ENCODE results near the gene PACSIN2. TPM values are rescaled to one million over a fixed set of nuclear protein-coding genes. Genes with fewer than 3 reads are reported as not detected.
A peak's percentile ranks its signal among the peaks of the same experiment; 100 is the strongest.

Gene PACSIN2
- total and polyA plus RNA-seq, 5 experiments from 2014 or later = 21.9 to 44.9 (median 27.8) TPM

DNA sequence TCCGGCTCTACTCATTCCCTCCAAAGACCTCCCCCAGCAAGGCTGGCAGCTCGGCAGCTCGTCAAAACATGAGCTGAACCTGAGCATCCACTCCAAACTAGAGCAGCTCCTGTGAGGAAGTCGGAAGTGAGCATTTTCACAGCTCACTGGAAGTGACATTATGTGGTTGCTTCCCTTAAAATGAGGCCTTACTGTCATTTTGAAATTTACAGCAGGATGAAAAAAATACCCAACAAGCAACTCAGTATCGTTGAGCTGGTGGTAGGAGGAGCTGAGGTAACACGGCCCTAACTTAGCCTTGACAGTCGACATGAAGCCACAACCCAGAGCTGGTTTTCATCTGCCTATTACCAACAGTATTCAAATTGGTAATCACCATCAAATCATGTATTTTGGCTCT, 119.9 kb downstream of the PACSIN2 start:
- Mint-ChIP-seq H3K4me3 (peak overlapping the region in 6 of 10 donors; percentile 12 to 41 (median 18)), H3K9me3 (no peaks in the 10 kb centered on the region), H3K36me3 (peaks cover 0 to 12% (median 3%) of the 10 kb centered on the region in 3 donors), H3K4me1 (peaks cover 19 to 62% (median 50%) of the 10 kb centered on the region in 4 donors), H3K27ac (peak overlapping the region; percentile 44 to 88 (median 77)), H3K27me3 (no peaks in the 10 kb centered on the region)
- POLR2A ChIA-PET = no interaction called here
- peak; percentile 58 to 74 for ATAC-seq
- DNase-seq = peak in 3 of 10 donors; percentile 15 to 24 (median 20)

- POLR2A ChIA-PET = interaction anchor here (0.6 kb wide), 1 partner anchor 27 kb away, joined by 7 read pairs; no protein-coding TSS in a partner anchor
- H3K4me1 Mint-ChIP-seq = peaks cover 18 to 74% (median 45%) of the 10 kb centered on the region in 4 donors
- peaks cover 3 to 25% (median 4%) of the 10 kb centered on the region in 3 donors for H3K36me3 Mint-ChIP-seq
- no peaks in the 10 kb centered on the region for H3K9me3 Mint-ChIP-seq
- no peak overlapping the region for H3K4me3 Mint-ChIP-seq
- DNase-seq (peak in 2 of 10 donors; percentile 4 to 5), ATAC-seq (peak in 1 of 2 donors; percentile 25)
- no peaks in the 10 kb centered on the region for H3K27me3 Mint-ChIP-seq
- peak overlapping the region in 7 of 10 donors; percentile 4 to 80 (median 60) for H3K27ac Mint-ChIP-seq
These were observed 121.4 kb downstream of the PACSIN2 start for GRCh38 chr22:42893371-42894150.

DNA sequence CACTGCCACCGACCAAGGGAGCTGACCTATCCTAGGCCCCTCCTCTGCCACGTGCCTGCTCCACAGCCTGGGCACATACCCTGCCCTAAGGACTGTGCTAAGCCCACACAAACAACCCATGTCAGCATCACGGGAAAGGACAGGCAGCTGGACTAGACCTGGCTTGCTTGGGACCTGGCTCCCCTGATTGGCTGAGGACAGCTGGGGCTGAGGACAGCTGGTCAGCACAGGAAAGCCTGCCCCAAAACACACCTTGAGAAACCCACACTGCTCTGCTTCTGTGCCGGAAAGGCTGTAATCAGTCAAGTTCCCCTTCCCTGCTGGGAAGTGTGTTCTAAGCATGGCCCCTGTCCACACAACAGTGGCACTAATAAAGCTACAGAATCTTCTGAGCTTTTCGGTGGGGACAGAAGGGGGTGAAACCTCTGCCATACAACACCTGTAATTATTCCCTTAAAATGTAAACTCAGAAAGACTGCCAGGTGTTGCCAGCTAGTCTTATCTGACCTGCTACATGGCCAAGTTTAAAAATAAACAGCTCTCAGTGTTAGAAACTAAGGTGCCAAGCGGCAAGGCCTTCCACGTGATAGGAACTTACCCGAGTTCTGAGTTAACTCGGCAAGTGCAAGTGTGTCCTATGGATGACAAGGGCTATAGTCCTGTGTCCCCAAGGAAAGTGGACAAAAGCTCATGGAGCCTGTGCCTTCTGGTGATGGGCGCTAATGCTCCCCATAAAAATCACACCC, 122.2 kb downstream of the PACSIN2 start:
- ATAC-seq = no peak
- peaks cover 22 to 82% (median 41%) of the 10 kb centered on the region in 4 donors for H3K4me1 Mint-ChIP-seq
- no peaks in the 10 kb centered on the region for H3K27me3 Mint-ChIP-seq
- no peak for DNase-seq
- H3K4me3 Mint-ChIP-seq = no peak overlapping the region
- no peaks in the 10 kb centered on the region for H3K9me3 Mint-ChIP-seq
- POLR2A ChIA-PET = interaction anchor here (0.6 kb wide), 1 partner anchor 28 kb away, joined by 7 read pairs; no protein-coding TSS in a partner anchor
- peak overlapping the region in 1 of 10 donors; percentile 29 for H3K27ac Mint-ChIP-seq
- H3K36me3 Mint-ChIP-seq = peaks cover 3 to 33% (median 4%) of the 10 kb centered on the region in 3 donors

- ATAC-seq = no peak
- H3K27ac Mint-ChIP-seq = peak overlapping the region in 5 of 10 donors; percentile 6 to 43 (median 29)
- DNase-seq = no peak
- H3K36me3 Mint-ChIP-seq = peaks cover 3 to 39% (median 4%) of the 10 kb centered on the region in 3 donors
- no peaks in the 10 kb centered on the region for H3K9me3 Mint-ChIP-seq
- H3K4me3 Mint-ChIP-seq = no peak overlapping the region
- peaks cover 21 to 78% (median 36%) of the 10 kb centered on the region in 4 donors for H3K4me1 Mint-ChIP-seq
- H3K27me3 Mint-ChIP-seq = no peaks in the 10 kb centered on the region
- POLR2A ChIA-PET = no interaction called here
These were observed 122.8 kb downstream of the PACSIN2 start for GRCh38 chr22:42892156-42892555.

GRCh38 chr22:42891696-42892095, 123.3 kb downstream of the PACSIN2 start:
- H3K4me1 Mint-ChIP-seq = peaks cover 21 to 75% (median 35%) of the 10 kb centered on the region in 4 donors
- no peak overlapping the region for H3K4me3 Mint-ChIP-seq

DNA sequence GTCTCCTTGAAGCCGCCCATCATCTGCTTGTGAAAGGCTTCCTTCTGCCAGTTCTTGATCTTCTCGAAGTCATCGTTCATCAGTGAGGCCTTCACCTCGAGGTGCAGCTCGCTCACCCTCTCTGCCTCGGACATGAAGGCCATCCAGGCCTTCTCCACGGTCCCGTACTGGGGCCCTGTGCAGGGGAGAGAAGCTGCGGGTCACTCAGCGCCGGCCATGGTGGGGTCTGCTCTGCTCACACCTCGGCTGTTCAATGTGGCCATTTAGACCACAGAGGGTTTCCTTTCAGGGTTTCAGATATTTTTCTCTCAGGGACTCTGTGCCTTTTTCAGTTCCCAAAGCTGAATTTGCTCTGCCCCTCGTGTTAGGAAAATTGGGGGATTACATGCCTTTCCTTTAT, 123.9 kb downstream of the PACSIN2 start:
- H3K4me1 Mint-ChIP-seq = peaks cover 17 to 68% (median 29%) of the 10 kb centered on the region in 4 donors
- no peaks in the 10 kb centered on the region for H3K27me3 Mint-ChIP-seq
- no peaks in the 10 kb centered on the region for H3K9me3 Mint-ChIP-seq
- H3K4me3 Mint-ChIP-seq = no peak overlapping the region
- H3K36me3 Mint-ChIP-seq = peaks cover 3 to 48% (median 4%) of the 10 kb centered on the region in 3 donors
- ATAC-seq (no peak), DNase-seq (no peak)
- peak overlapping the region in 3 of 10 donors; percentile 27 to 64 (median 31) for H3K27ac Mint-ChIP-seq
- POLR2A ChIA-PET = no interaction called here

More at GRCh38 chr22:42891696-42892095, 123.3 kb downstream of the PACSIN2 start:
- H3K36me3 Mint-ChIP-seq = peaks cover 3 to 42% (median 4%) of the 10 kb centered on the region in 3 donors
- no peaks in the 10 kb centered on the region for H3K27me3 Mint-ChIP-seq
- no peak for ATAC-seq
- H3K27ac Mint-ChIP-seq = peak overlapping the region in 3 of 10 donors; percentile 6 to 64 (median 29)
- POLR2A ChIA-PET = no interaction called here
- no peaks in the 10 kb centered on the region for H3K9me3 Mint-ChIP-seq
- DNase-seq = no peak

GRCh38 chr22:42889304-42889703, 125.6 kb downstream of the PACSIN2 start:
- H3K4me1 Mint-ChIP-seq = peaks cover 7 to 51% (median 14%) of the 10 kb centered on the region in 4 donors
- peaks cover 3 to 62% (median 4%) of the 10 kb centered on the region in 3 donors for H3K36me3 Mint-ChIP-seq
- DNase-seq (no peak), ATAC-seq (no peak)
- POLR2A ChIA-PET = interaction anchor here (0.7 kb wide), 1 partner anchor 320 kb away, joined by 3 read pairs; no protein-coding TSS in a partner anchor
- H3K27ac Mint-ChIP-seq = peak overlapping the region in 7 of 10 donors; percentile 20 to 78 (median 40)
- no peaks in the 10 kb centered on the region for H3K9me3 Mint-ChIP-seq
- H3K27me3 Mint-ChIP-seq = no peaks in the 10 kb centered on the region
- peak overlapping the region in 2 of 10 donors; percentile 31 to 45 for H3K4me3 Mint-ChIP-seq

- Mint-ChIP-seq H3K4me3 (no peak overlapping the region), H3K27ac (peak overlapping the region in 7 of 10 donors; percentile 3 to 85 (median 68)), H3K36me3 (peaks cover 4 to 76% (median 4%) of the 10 kb centered on the region in 3 donors), H3K9me3 (no peaks in the 10 kb centered on the region), H3K27me3 (no peaks in the 10 kb centered on the region), H3K4me1 (peaks cover 0 to 38% (median 11%) of the 10 kb centered on the region in 4 donors)
- DNase-seq (no peak), ATAC-seq (no peak)
- POLR2A ChIA-PET = no interaction called here
These were observed 127.1 kb downstream of the PACSIN2 start for GRCh38 chr22:42887523-42888507.

GRCh38 chr22:42887120-42887519, 127.8 kb downstream of the PACSIN2 start:
- peaks cover 4 to 78% (median 5%) of the 10 kb centered on the region in 3 donors for H3K36me3 Mint-ChIP-seq
- ATAC-seq (no peak), DNase-seq (no peak)
- no peaks in the 10 kb centered on the region for H3K9me3 Mint-ChIP-seq
- POLR2A ChIA-PET = no interaction called here
- no peak overlapping the region for H3K4me3 Mint-ChIP-seq
- H3K27me3 Mint-ChIP-seq = no peaks in the 10 kb centered on the region
- H3K27ac Mint-ChIP-seq = peak overlapping the region in 2 of 10 donors; percentile 43 to 75
- peaks cover 0 to 32% (median 10%) of the 10 kb centered on the region in 4 donors for H3K4me1 Mint-ChIP-seq

GRCh38 chr22:42885446-42885845, 129.5 kb downstream of the PACSIN2 start:
- H3K9me3 Mint-ChIP-seq = no peaks in the 10 kb centered on the region
- H3K27ac Mint-ChIP-seq = peak overlapping the region in 1 of 10 donors; percentile 79
- ATAC-seq = no peak
- peaks cover 2 to 70% (median 4%) of the 10 kb centered on the region in 3 donors for H3K36me3 Mint-ChIP-seq
- H3K4me3 Mint-ChIP-seq = no peak overlapping the region
- DNase-seq = no peak
- H3K4me1 Mint-ChIP-seq = peaks cover 0 to 23% (median 9%) of the 10 kb centered on the region in 4 donors
- no peaks in the 10 kb centered on the region for H3K27me3 Mint-ChIP-seq
- POLR2A ChIA-PET = no interaction called here

- ATAC-seq (no peak), DNase-seq (no peak)
- POLR2A ChIA-PET = no interaction called here
- Mint-ChIP-seq H3K36me3 (peaks cover 2 to 76% (median 4%) of the 10 kb centered on the region in 3 donors), H3K27ac (peak overlapping the region in 4 of 10 donors; percentile 13 to 79 (median 17)), H3K27me3 (no peaks in the 10 kb centered on the region), H3K4me3 (no peak overlapping the region), H3K9me3 (no peaks in the 10 kb centered on the region), H3K4me1 (peaks cover 0 to 23% (median 9%) of the 10 kb centered on the region in 4 donors)
These were observed 130.2 kb downstream of the PACSIN2 start for GRCh38 chr22:42884616-42885375.
